K562 (cell line): ENCODE data around the gene HOXA5. TPM values are rescaled to one million over a fixed set of nuclear protein-coding genes. Genes with fewer than 3 reads are reported as not detected.

Source experiments
- ATAC-seq: fragments of 200-7000 bp; cut with Tn5 transposase; 3 replicates; pipeline ENCODE4 v1.9.1; 2020; ENCODE audit warnings: moderate library complexity
- BruUV-seq: library from RNA; stranded (reverse); fragments of 400-500 nt; replicated peaks from 2 replicates; lab custom pipeline; 2021; lab: Mats Ljungman, UMichigan
- CTCF ChIA-PET: fragments of 300-600 bp; formaldehyde crosslinking; extraction: SDS; loops from one replicate; lab custom pipeline; 2021; ENCODE audit warnings: low intra/inter-chr PET ratio; lab: Yijun Ruan, JAX
- POLR2A ChIA-PET: fragments of 300-600, 350-650 bp; sonication (Branson Sonifier 250); formaldehyde crosslinking; extraction: SDS; loops from one replicate; lab custom pipeline; 2021; ENCODE audit warnings: antibody characterized with exemption, inconsistent platforms; lab: Yijun Ruan, JAX
- DNase-seq, 4 experiments: peaks; one replicate each; pipeline versions ENCODE4 v3.0.0 to v3.0.0-alpha.2; 2011 to 2018; ENCODE audit warnings: low spot score in 3 of 4, mixed read lengths in 3 of 4; ENCODE audit errors: extremely low read depth in 1 of 4
- FAIRE-seq: peaks from 2 replicates; lab custom pipeline; 2011; peaks lifted over from hg19 to GRCh38; lab: Jason Lieb, UNC
- H2AFZ ChIP-seq: 2 replicates; pipeline ENCODE4 v1.6.0; 2011; ENCODE audit warnings: low read depth, low read length, control low read depth, inconsistent platforms
- H3K27ac ChIP-seq: fragments of 200-600 bp; 3 replicates; pipeline ENCODE4 v1.8.0; 2011; ENCODE audit warnings: low read depth, mild to moderate bottlenecking, control low read depth, inconsistent platforms, low read length, moderate library complexity, mixed read lengths; ENCODE audit errors: extremely low read depth
- H3K27me3 ChIP-seq, 2 experiments: fragments of 300-600 bp in 1 of 2; 2 replicates in 1 of 2; 3 replicates in 1 of 2; pipeline versions ENCODE4 v1.6.0 to v1.8.0; 2011; ENCODE audit warnings: inconsistent platforms in 2 of 2, low read length in 2 of 2, mild to moderate bottlenecking in 1 of 2, mixed read lengths in 1 of 2, moderate library complexity in 1 of 2; ENCODE audit not compliant: control insufficient read depth in 2 of 2, insufficient read depth in 2 of 2
- H3K36me3 ChIP-seq: fragments of 300-600 bp; 3 replicates; pipeline ENCODE4 v1.8.0; 2011; ENCODE audit warnings: mild to moderate bottlenecking, low read length, inconsistent platforms; ENCODE audit not compliant: control insufficient read depth, insufficient read depth
- H3K4me1 ChIP-seq, 2 experiments: fragments of 200-600 bp in 1 of 2; replicated peaks in 1 of 2; 2 replicates in 1 of 2; 3 replicates in 1 of 2; pipeline versions ENCODE4 v1.5.1 to v1.8.0; 2011; ENCODE audit warnings: inconsistent platforms in 2 of 2, low read length in 2 of 2, mild to moderate bottlenecking in 1 of 2, mixed read lengths in 1 of 2, moderate library complexity in 1 of 2; ENCODE audit not compliant: control insufficient read depth in 2 of 2, insufficient read depth in 2 of 2
- H3K4me2 ChIP-seq: 2 replicates; pipeline ENCODE4 v1.6.1; 2011; ENCODE audit warnings: low read length, control low read depth, inconsistent platforms, mixed read lengths; ENCODE audit not compliant: insufficient read depth
- H3K4me3 ChIP-seq: fragments of 200-600 bp; sonication (generic), shearing (Covaris generic); 2 replicates; pipeline ENCODE4 v1.5.1; 2016; ENCODE audit warnings: control low read depth, inconsistent platforms
- H3K79me2 ChIP-seq: fragments of 200-600 bp; 3 replicates; pipeline ENCODE4 v1.8.0; 2011; ENCODE audit warnings: low read length, inconsistent platforms; ENCODE audit not compliant: control insufficient read depth, insufficient read depth
- H3K9ac ChIP-seq, 2 experiments: 2 replicates each; pipeline versions ENCODE4 v1.6.0 to v1.6.1; 2011; ENCODE audit warnings: low read depth in 2 of 2, low read length in 2 of 2, control low read depth in 1 of 2, inconsistent platforms in 1 of 2, mild to moderate bottlenecking in 1 of 2, mixed read lengths in 1 of 2; ENCODE audit not compliant: insufficient read depth in 1 of 2
- H3K9me1 ChIP-seq: one replicate; pipeline ENCODE4 v1.6.0; 2011; ENCODE audit warnings: inconsistent platforms, mild to moderate bottlenecking, low read length, moderate library complexity; ENCODE audit not compliant: control insufficient read depth, insufficient read depth
- H3K9me3 ChIP-seq: replicated peaks from 2 replicates; pipeline ENCODE4 v1.5.1; 2011; ENCODE audit warnings: low read depth, low read length, inconsistent platforms; ENCODE audit not compliant: control insufficient read depth, insufficient read depth
- H4K20me1 ChIP-seq: replicated peaks from 2 replicates; pipeline ENCODE4 v1.6.1; 2011; ENCODE audit warnings: low read length, inconsistent platforms, mixed read lengths; ENCODE audit not compliant: control insufficient read depth, insufficient read depth
- CCNT2 ChIP-seq: IDR thresholded peaks from 2 replicates; pipeline ENCODE4 v1.6.1; 2011; ENCODE audit warnings: borderline replicate concordance, low read depth, mild to moderate bottlenecking, moderate library complexity, mixed read lengths, low read length; ENCODE audit not compliant: insufficient read length; ENCODE audit errors: extremely low read depth
- NFIX ChIP-seq: fragments of 250-450 bp; sonication (Bioruptor Pico); IDR thresholded peaks from 2 replicates; pipeline ENCODE4 v1.4.0; 2020; ENCODE audit warnings: low read depth, mild to moderate bottlenecking, moderate library complexity
- SIN3A ChIP-seq, 2 experiments: fragments of 150-350 bp in 1 of 2; IDR thresholded peaks; 2 replicates each; pipeline ENCODE4 v1.6.1; 2011 to 2016; ENCODE audit warnings: borderline replicate concordance in 2 of 2, low read depth in 2 of 2, low read length in 2 of 2, mild to moderate bottlenecking in 2 of 2, moderate library complexity in 2 of 2; ENCODE audit not compliant: control insufficient read depth in 1 of 2
- TAL1 ChIP-seq: fragments of 450-650 bp; IDR thresholded peaks from 2 replicates; pipeline ENCODE4 v1.6.1; 2016; ENCODE audit warnings: mild to moderate bottlenecking
- WGBS: fragments of 100-300 bp; shearing (Covaris generic); methylation state at CpG from one replicate; pipeline ENCODE4 v1.1.6; 2016; ENCODE audit warnings: low coverage, mixed read lengths; ENCODE audit not compliant: insufficient coverage; ENCODE audit errors: missing lambda C conversion rate; 5-methylcytosine and 5-hydroxymethylcytosine counted together
- in situ Hi-C: fragments of 300-500 bp; cut with MboI; formaldehyde crosslinking; loops from 4 replicates; pipeline ENCODE4 v1.15.0; 2018; ENCODE audit warnings: inconsistent platforms, mixed read lengths
- intact Hi-C: fragments of 100-400 bp; cut with micrococcal nuclease; formaldehyde crosslinking; loops from 2 replicates; pipeline ENCODE4 v1.14.2; 2022
- polyA plus RNA-seq, 8 experiments: library from polyadenylated mRNA; depleted of rRNA in 4 of 8; stranded (reverse) in 5 of 8; unstranded in 3 of 8; fragments of >200 nt; fragmentation: Nextera tagmentation in 2 of 8; fragmentation: Illumina TruSeq in 1 of 8; extraction: Ambion mirVana in 2 of 8; extraction: Trizol in 1 of 8; gene quantifications; 2 replicates each; pipeline versions ENCODE4 v1.2.1 to v1.2.3, GENCODE V29; 2011 to 2014; ENCODE audit warnings: inconsistent platforms in 1 of 8, missing spikeins in 1 of 8
- total RNA-seq, 7 experiments: library from RNA; depleted of rRNA in 6 of 7; stranded (reverse); fragments of >200 nt in 6 of 7; fragmentation: Illumina TruSeq in 2 of 7; extraction: Trizol in 2 of 7; gene quantifications; 2 replicates each; pipeline versions ENCODE4 v1.2.1 to v1.2.3, GENCODE V29; 2011 to 2021; ENCODE audit warnings: low replicate concordance in 1 of 7
- TF ChIP-seq, protein P1 (sequence below): sonication (generic); formaldehyde crosslinking; IDR thresholded peaks from 2 replicates; pipeline ENCODE4 v1.8.0; 2023; ENCODE audit warnings: missing genetic modification reagents, mild to moderate bottlenecking, borderline replicate concordance

Gene HOXA5
- total and polyA plus RNA-seq, 9 of the 15 experiments (the other 6 are each of a cell fraction or from before 2014, with no cell fraction given), result 0.13 TPM; not detected in 8

DNA sequence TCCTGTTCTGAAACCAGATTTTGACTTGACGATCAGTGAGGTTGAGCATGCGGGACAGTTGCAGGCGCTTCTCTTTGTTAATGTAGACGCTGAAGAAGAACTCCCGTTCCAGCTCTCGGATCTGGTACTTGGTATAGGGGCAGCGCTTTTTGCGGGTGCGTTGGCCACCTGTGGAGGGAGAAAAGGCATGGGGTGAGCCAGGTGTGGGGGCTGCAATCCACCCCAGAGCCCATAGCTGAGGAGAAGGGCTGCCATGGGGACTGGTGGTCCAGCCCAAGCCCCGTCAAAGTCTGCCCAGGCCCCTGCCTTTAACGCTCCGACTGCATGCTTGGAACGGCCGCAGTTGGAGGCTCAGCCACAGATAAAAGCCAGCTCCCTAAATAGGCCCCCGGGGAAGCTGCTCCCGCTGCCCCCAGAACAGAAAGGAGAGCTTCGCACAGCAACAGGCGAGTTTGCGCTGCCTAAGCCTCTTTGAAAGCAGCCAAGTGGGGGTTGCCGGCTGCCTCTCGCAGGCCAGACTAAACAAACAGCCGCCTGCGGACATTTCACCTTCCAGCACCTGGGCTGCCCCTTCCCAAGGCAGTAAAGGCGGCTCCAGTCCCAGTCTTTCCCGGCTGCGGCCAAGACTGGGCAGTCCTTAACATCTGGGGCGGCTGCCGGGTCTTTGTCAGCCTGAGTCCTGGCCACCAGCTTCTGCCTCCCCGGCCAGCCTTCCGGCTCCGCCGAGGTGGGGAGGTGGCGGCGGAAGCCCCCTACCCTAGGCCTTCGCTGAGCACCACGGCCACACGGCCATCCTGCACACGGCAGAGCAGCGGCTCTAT is 39.6 kb upstream of the HOXA5 start:
- peaks cover 0 to 28% of the 10 kb centered on the region in 2 experiments; a peak in 2 of 5 replicates for H3K4me1 ChIP-seq
- CTCF ChIA-PET, result no interaction called here
- peaks cover 44 to 72% of the 10 kb centered on the region in 2 experiments for H3K27me3 ChIP-seq
- no peaks in the 10 kb centered on the region; the same call in 1 of the 2 replicates for H3K9me3 ChIP-seq
- no peak overlapping the region for H3K4me3 ChIP-seq
- WGBS, result 21% methylated on average over 32 of the region's 39 CpGs
- no peak overlapping the region for H3K9ac ChIP-seq
- H3K4me2 ChIP-seq, result no peak overlapping the region
- FAIRE-seq (no peak), ATAC-seq (no peak)
- no peak overlapping the region for H2AFZ ChIP-seq
- intact Hi-C loops, result no loop called here
- H3K9me1 ChIP-seq, result no peaks in the 10 kb centered on the region
- in situ Hi-C loops, result no loop called here
- no peaks in the 10 kb centered on the region for H4K20me1 ChIP-seq
- BruUV-seq, result no TSS peak
- no peaks in the 10 kb centered on the region for H3K36me3 ChIP-seq
- TF ChIP-seq, protein P1, sequence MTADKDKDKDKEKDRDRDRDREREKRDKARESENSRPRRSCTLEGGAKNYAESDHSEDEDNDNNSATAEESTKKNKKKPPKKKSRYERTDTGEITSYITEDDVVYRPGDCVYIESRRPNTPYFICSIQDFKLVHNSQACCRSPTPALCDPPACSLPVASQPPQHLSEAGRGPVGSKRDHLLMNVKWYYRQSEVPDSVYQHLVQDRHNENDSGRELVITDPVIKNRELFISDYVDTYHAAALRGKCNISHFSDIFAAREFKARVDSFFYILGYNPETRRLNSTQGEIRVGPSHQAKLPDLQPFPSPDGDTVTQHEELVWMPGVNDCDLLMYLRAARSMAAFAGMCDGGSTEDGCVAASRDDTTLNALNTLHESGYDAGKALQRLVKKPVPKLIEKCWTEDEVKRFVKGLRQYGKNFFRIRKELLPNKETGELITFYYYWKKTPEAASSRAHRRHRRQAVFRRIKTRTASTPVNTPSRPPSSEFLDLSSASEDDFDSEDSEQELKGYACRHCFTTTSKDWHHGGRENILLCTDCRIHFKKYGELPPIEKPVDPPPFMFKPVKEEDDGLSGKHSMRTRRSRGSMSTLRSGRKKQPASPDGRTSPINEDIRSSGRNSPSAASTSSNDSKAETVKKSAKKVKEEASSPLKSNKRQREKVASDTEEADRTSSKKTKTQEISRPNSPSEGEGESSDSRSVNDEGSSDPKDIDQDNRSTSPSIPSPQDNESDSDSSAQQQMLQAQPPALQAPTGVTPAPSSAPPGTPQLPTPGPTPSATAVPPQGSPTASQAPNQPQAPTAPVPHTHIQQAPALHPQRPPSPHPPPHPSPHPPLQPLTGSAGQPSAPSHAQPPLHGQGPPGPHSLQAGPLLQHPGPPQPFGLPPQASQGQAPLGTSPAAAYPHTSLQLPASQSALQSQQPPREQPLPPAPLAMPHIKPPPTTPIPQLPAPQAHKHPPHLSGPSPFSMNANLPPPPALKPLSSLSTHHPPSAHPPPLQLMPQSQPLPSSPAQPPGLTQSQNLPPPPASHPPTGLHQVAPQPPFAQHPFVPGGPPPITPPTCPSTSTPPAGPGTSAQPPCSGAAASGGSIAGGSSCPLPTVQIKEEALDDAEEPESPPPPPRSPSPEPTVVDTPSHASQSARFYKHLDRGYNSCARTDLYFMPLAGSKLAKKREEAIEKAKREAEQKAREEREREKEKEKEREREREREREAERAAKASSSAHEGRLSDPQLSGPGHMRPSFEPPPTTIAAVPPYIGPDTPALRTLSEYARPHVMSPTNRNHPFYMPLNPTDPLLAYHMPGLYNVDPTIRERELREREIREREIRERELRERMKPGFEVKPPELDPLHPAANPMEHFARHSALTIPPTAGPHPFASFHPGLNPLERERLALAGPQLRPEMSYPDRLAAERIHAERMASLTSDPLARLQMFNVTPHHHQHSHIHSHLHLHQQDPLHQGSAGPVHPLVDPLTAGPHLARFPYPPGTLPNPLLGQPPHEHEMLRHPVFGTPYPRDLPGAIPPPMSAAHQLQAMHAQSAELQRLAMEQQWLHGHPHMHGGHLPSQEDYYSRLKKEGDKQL (CRISPR knock-in tag), result no peak
- TF ChIP-seq NFIX (CRISPR knock-in tag) (no peak), TAL1 (no peak), SIN3A (IDR thresholded peaks at IDR 0.05; ENCODE audit: borderline replicate concordance in 2 of 2, control insufficient read depth in 1 of 2, low read depth in 2 of 2, low read length in 2 of 2) (no peak), CCNT2 (no peak)
- TF ChIP-seq, all 486 proteins: peak for 0
- Histone ChIP-seq H3K79me2 (no peaks in the 10 kb centered on the region), H3K27ac (no peak overlapping the region)
- no peak for DNase-seq
- POLR2A ChIA-PET, result no interaction called here
